Hepatocyte (in vitro differentiated cells): Measurements from ENCODE around the gene KIF6.

ENCODE experiments used
- EZH2 ChIP-seq: fragments of 200-600 bp; sonication (generic); IDR thresholded peaks from 2 replicates; pipeline ENCODE4 v1.6.1; 2016; ENCODE audit warnings: antibody characterized with exemption, mild to moderate bottlenecking, borderline replicate concordance
- TF ChIP-seq, protein P1 (sequence below): fragments of 200-600 bp; sonication (generic); IDR thresholded peaks from 2 replicates; pipeline ENCODE4 v1.5.1; 2016; ENCODE audit warnings: antibody characterized with exemption, mild to moderate bottlenecking; ENCODE audit not compliant: poor library complexity

DNA sequence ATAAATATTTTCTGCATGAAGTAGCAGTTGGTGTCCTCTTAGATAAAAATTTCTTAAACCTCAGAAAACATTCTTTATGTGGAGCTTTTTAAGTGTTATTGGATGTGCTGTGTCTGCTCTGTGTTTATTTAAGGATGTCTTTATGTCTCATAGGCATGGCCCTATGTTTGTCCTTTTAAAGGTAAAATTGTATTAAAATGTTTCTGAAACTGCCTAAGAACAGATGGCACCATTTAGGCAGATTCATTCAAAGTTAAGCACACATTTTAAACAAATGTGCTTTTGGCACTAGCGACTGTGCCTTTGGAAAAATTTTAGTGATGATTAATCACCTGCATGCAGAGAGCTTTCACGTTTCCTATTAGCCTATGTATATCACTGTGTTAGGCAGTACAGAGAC lies 125.2 kb downstream of the KIF6 start:
- TF ChIP-seq, protein P1, sequence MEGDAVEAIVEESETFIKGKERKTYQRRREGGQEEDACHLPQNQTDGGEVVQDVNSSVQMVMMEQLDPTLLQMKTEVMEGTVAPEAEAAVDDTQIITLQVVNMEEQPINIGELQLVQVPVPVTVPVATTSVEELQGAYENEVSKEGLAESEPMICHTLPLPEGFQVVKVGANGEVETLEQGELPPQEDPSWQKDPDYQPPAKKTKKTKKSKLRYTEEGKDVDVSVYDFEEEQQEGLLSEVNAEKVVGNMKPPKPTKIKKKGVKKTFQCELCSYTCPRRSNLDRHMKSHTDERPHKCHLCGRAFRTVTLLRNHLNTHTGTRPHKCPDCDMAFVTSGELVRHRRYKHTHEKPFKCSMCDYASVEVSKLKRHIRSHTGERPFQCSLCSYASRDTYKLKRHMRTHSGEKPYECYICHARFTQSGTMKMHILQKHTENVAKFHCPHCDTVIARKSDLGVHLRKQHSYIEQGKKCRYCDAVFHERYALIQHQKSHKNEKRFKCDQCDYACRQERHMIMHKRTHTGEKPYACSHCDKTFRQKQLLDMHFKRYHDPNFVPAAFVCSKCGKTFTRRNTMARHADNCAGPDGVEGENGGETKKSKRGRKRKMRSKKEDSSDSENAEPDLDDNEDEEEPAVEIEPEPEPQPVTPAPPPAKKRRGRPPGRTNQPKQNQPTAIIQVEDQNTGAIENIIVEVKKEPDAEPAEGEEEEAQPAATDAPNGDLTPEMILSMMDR, result no peak
- no peak for TF ChIP-seq EZH2
